ENCODE measurements around the gene ACSM3. TPM values are rescaled to one million over a fixed set of nuclear protein-coding genes. Genes with fewer than 3 reads are reported as not detected.

ACSM3 gene
- total and polyA plus RNA-seq, 10 of the 15 experiments (the other 5 are each of a cell fraction or from before 2014, with no cell fraction given): 4.9 to 21.0 (median 7.0) TPM

DNA sequence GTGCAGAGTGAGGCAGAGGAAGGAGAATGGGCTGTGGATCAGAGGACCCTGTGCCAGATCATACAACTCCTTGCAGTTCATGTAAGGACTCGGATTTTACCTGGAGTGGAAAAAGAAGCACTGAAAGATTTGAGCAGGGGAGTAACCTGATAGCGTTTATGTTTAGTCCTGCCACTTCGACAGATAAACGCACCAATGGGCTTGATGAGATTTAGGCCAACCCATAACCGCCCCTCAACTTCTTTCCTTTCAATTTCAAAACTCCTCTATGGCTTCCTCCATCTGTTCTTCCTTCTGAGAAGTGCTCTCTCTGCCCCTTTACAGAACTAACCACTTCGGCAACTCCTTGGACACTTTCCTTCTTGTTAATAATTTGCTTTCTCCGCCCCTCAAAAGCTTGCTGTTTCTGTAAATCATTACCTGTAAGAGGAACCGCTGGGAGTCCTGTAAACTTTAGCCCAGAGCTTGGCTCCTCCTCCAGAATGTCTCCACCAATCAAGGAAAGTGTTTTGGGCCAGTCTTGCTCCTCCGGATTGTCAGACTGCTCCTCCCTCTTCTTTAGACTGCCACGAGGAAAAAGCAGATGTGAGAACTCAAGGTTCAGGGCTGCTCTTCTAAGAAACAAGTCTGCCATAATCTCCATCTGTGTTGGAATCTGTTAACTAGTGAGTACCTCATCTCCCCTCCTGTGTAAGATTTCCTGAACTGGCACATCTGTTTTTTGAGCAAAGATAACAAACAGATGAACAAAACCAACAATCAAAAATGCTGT is at the start of gene ACSM3 (continued):
- TF ChIP-seq, protein P1, sequence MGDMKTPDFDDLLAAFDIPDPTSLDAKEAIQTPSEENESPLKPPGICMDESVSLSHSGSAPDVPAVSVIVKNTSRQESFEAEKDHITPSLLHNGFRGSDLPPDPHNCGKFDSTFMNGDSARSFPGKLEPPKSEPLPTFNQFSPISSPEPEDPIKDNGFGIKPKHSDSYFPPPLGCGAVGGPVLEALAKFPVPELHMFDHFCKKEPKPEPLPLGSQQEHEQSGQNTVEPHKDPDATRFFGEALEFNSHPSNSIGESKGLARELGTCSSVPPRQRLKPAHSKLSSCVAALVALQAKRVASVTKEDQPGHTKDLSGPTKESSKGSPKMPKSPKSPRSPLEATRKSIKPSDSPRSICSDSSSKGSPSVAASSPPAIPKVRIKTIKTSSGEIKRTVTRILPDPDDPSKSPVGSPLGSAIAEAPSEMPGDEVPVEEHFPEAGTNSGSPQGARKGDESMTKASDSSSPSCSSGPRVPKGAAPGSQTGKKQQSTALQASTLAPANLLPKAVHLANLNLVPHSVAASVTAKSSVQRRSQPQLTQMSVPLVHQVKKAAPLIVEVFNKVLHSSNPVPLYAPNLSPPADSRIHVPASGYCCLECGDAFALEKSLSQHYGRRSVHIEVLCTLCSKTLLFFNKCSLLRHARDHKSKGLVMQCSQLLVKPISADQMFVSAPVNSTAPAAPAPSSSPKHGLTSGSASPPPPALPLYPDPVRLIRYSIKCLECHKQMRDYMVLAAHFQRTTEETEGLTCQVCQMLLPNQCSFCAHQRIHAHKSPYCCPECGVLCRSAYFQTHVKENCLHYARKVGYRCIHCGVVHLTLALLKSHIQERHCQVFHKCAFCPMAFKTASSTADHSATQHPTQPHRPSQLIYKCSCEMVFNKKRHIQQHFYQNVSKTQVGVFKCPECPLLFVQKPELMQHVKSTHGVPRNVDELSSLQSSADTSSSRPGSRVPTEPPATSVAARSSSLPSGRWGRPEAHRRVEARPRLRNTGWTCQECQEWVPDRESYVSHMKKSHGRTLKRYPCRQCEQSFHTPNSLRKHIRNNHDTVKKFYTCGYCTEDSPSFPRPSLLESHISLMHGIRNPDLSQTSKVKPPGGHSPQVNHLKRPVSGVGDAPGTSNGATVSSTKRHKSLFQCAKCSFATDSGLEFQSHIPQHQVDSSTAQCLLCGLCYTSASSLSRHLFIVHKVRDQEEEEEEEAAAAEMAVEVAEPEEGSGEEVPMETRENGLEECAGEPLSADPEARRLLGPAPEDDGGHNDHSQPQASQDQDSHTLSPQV (IDR thresholded peaks at IDR 0.05): no peak
- no peak for TF ChIP-seq NRF1 (conservative IDR thresholded peaks at IDR 0.05; ENCODE audit: low read depth, low read length)
- TF ChIP-seq, protein P2, sequence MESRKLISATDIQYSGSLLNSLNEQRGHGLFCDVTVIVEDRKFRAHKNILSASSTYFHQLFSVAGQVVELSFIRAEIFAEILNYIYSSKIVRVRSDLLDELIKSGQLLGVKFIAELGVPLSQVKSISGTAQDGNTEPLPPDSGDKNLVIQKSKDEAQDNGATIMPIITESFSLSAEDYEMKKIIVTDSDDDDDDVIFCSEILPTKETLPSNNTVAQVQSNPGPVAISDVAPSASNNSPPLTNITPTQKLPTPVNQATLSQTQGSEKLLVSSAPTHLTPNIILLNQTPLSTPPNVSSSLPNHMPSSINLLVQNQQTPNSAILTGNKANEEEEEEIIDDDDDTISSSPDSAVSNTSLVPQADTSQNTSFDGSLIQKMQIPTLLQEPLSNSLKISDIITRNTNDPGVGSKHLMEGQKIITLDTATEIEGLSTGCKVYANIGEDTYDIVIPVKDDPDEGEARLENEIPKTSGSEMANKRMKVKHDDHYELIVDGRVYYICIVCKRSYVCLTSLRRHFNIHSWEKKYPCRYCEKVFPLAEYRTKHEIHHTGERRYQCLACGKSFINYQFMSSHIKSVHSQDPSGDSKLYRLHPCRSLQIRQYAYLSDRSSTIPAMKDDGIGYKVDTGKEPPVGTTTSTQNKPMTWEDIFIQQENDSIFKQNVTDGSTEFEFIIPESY (IDR thresholded peaks at IDR 0.05): no peak
- peak; percentile 48 for TF ChIP-seq POLR2AphosphoS5 (IDR thresholded peaks at IDR 0.05; ENCODE audit: low read length)
- no peak for TF ChIP-seq BMI1 (IDR thresholded peaks at IDR 0.05; ENCODE audit: borderline replicate concordance)
- peak; percentile 89 for TF ChIP-seq MXI1 (IDR thresholded peaks at IDR 0.05; ENCODE audit: low read depth, low read length)
- TF ChIP-seq SMC3 (IDR thresholded peaks at IDR 0.05; ENCODE audit: borderline replicate concordance, low read length): no peak
- peak; percentile 70; the same call in 1 of the 2 replicates for TF ChIP-seq RELB (IDR thresholded peaks at IDR 0.05; ENCODE audit: low read depth)
- TF ChIP-seq KDM1A (IDR thresholded peaks at IDR 0.05; ENCODE audit: borderline replicate concordance): no peak
- no peak for TF ChIP-seq BCL3 (IDR thresholded peaks at IDR 0.05; ENCODE audit: borderline replicate concordance, insufficient read depth, low read depth, low read length, poor library complexity, severe bottlenecking)
- TF ChIP-seq NR2C2 (IDR thresholded peaks at IDR 0.05; ENCODE audit: borderline replicate concordance, control insufficient read depth, insufficient read length, low read depth): no peak
- TF ChIP-seq BRCA1 (IDR thresholded peaks at IDR 0.05; ENCODE audit: low read depth, low read length): no peak
- TF ChIP-seq TCF7 (IDR thresholded peaks at IDR 0.05; ENCODE audit: borderline replicate concordance): no peak
- peak; percentile 52; the same call in 1 of the 2 replicates for TF ChIP-seq RFX5 (IDR thresholded peaks at IDR 0.05; ENCODE audit: low read depth, low read length)
- TF ChIP-seq, protein P3, sequence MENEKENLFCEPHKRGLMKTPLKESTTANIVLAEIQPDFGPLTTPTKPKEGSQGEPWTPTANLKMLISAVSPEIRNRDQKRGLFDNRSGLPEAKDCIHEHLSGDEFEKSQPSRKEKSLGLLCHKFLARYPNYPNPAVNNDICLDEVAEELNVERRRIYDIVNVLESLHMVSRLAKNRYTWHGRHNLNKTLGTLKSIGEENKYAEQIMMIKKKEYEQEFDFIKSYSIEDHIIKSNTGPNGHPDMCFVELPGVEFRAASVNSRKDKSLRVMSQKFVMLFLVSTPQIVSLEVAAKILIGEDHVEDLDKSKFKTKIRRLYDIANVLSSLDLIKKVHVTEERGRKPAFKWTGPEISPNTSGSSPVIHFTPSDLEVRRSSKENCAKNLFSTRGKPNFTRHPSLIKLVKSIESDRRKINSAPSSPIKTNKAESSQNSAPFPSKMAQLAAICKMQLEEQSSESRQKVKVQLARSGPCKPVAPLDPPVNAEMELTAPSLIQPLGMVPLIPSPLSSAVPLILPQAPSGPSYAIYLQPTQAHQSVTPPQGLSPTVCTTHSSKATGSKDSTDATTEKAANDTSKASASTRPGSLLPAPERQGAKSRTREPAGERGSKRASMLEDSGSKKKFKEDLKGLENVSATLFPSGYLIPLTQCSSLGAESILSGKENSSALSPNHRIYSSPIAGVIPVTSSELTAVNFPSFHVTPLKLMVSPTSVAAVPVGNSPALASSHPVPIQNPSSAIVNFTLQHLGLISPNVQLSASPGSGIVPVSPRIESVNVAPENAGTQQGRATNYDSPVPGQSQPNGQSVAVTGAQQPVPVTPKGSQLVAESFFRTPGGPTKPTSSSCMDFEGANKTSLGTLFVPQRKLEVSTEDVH (IDR thresholded peaks at IDR 0.05; ENCODE audit: low read depth, partially characterized antibody): no peak
- no peak for TF ChIP-seq ATF3 (IDR thresholded peaks at IDR 0.05; ENCODE audit: borderline replicate concordance, extremely low read depth, low read depth, low read length)
